ENCODE results near the gene ITPK1. TPM values are rescaled to one million over a fixed set of nuclear protein-coding genes. Genes with fewer than 3 reads are reported as not detected.

ITPK1 gene
- polyA plus RNA-seq, 1 of the 3 experiments (the other 2 are of a cell fraction), result 23.2 TPM

- POLR2A ChIA-PET, result interaction anchor here (0.7 kb wide), 1 partner anchor 14 kb away, joined by 3 read pairs; no protein-coding TSS in a partner anchor
- no peak for TF ChIP-seq TCF12 (IDR thresholded peaks at IDR 0.05)
- TF ChIP-seq POLR2AphosphoS5 (IDR thresholded peaks at IDR 0.05; ENCODE audit: low read depth, low read length), result no peak
- no peak for TF ChIP-seq FOXM1 (IDR thresholded peaks at IDR 0.05; ENCODE audit: low read depth)
- no peak for TF ChIP-seq ZBTB33 (IDR thresholded peaks at IDR 0.05; ENCODE audit: borderline replicate concordance, low read depth)
- TF ChIP-seq CHD2 (IDR thresholded peaks at IDR 0.05; ENCODE audit: low read length, partially characterized antibody), result no peak
- TF ChIP-seq RAD21 (IDR thresholded peaks at IDR 0.05; ENCODE audit: low read length), result no peak
- TF ChIP-seq EP300 (IDR thresholded peaks at IDR 0.05; ENCODE audit: borderline replicate concordance in 1 of 2, low read depth in 1 of 2, low read length in 1 of 2), result no peak
- no peak for TF ChIP-seq TAF1 (IDR thresholded peaks at IDR 0.05; ENCODE audit: borderline replicate concordance, low read depth, low read length)
- TF ChIP-seq TEAD4 (IDR thresholded peaks at IDR 0.05; ENCODE audit: borderline replicate concordance, insufficient read depth), result no peak
- no peak for TF ChIP-seq NFIC (IDR thresholded peaks at IDR 0.05; ENCODE audit: borderline replicate concordance)
- no peak for TF ChIP-seq JUND (IDR thresholded peaks at IDR 0.05)
- no peak for TF ChIP-seq YY1 (IDR thresholded peaks at IDR 0.05; ENCODE audit: low read depth)
- TF ChIP-seq MAX (IDR thresholded peaks at IDR 0.05; ENCODE audit: low read depth), result no peak
- no peak overlapping the region for H3K9ac ChIP-seq
Observed at GRCh38 chr14:92982956-92983355, 132.8 kb downstream of the ITPK1 start.

GRCh38 chr14:92981726-92982125 is 134.0 kb downstream of the ITPK1 start:
- Histone ChIP-seq H3K36me3 (replicated peaks in 1 of 2; ENCODE audit: control insufficient read depth in 1 of 2, insufficient read depth in 2 of 2, low read length in 1 of 2) (no peaks in the 10 kb centered on the region), H3K4me2 (no peak overlapping the region), H3K9me3 (no peaks in the 10 kb centered on the region), H4K20me1 (ENCODE audit: insufficient read depth) (no peaks in the 10 kb centered on the region), H2AFZ (ENCODE audit: low read depth) (no peak overlapping the region), H3K9ac (no peak overlapping the region), H3K27me3 (ENCODE audit: insufficient read depth) (no peaks in the 10 kb centered on the region), H3K4me1 (ENCODE audit: control insufficient read depth in 1 of 2, insufficient read depth in 2 of 2, low read depth in 1 of 2, low read length in 1 of 2) (peaks cover 0 to 18% of the 10 kb centered on the region in 2 experiments; a peak in 1 of 4 replicates), H3K79me2 (ENCODE audit: insufficient read depth) (no peaks in the 10 kb centered on the region), H3K27ac (ENCODE audit: low read depth in 2 of 2, low read length in 1 of 2) (no peak overlapping the region), H3K9me2 (no peaks in the 10 kb centered on the region), H3F3A (replicated peaks; ENCODE audit: insufficient read depth) (no peaks in the 10 kb centered on the region), H3K4me3 (ENCODE audit: low read depth in 2 of 2, low read length in 1 of 2) (no peak overlapping the region)
- ChIA-PET POLR2A (no interaction called here), CTCF (no interaction called here)
- DNase-seq, result no peak
- WGBS (ENCODE audit: low lambda C conversion rate), result 93% methylated on average over 8 of the region's 8 CpGs
- no peak for TF ChIP-seq IRF3 (IDR thresholded peaks at IDR 0.05; ENCODE audit: low read depth, low read length)
- TF ChIP-seq RCOR1 (IDR thresholded peaks at IDR 0.05; ENCODE audit: low read length), result no peak
- TF ChIP-seq ZBTB33 (IDR thresholded peaks at IDR 0.05; ENCODE audit: borderline replicate concordance, low read depth), result no peak
- TF ChIP-seq RAD21 (IDR thresholded peaks at IDR 0.05; ENCODE audit: low read length), result no peak
- TF ChIP-seq NRF1 (IDR thresholded peaks at IDR 0.05; ENCODE audit: low read depth, low read length), result no peak
- no peak for TF ChIP-seq TAF1 (IDR thresholded peaks at IDR 0.05; ENCODE audit: borderline replicate concordance, low read depth, low read length)
- no peak for TF ChIP-seq EP300 (IDR thresholded peaks at IDR 0.05; ENCODE audit: borderline replicate concordance in 1 of 2, low read depth in 1 of 2, low read length in 1 of 2)
- TF ChIP-seq REST (IDR thresholded peaks at IDR 0.05; ENCODE audit: low read depth, low read length), result no peak
- no peak for TF ChIP-seq CHD2 (IDR thresholded peaks at IDR 0.05; ENCODE audit: low read length, partially characterized antibody)
- TF ChIP-seq TEAD4 (IDR thresholded peaks at IDR 0.05; ENCODE audit: borderline replicate concordance, insufficient read depth), result no peak
- no peak for TF ChIP-seq RFX5 (IDR thresholded peaks at IDR 0.05; ENCODE audit: low read length)

More at GRCh38 chr14:92982956-92983355, 132.8 kb downstream of the ITPK1 start:
- Histone ChIP-seq H2AFZ (ENCODE audit: low read depth) (no peak overlapping the region), H3K4me3 (ENCODE audit: low read depth in 2 of 2, low read length in 1 of 2) (no peak overlapping the region), H3F3A (replicated peaks; ENCODE audit: insufficient read depth) (no peaks in the 10 kb centered on the region), H4K20me1 (ENCODE audit: insufficient read depth) (no peaks in the 10 kb centered on the region), H3K4me2 (no peak overlapping the region), H3K36me3 (replicated peaks in 1 of 2; ENCODE audit: control insufficient read depth in 1 of 2, insufficient read depth in 2 of 2, low read length in 1 of 2) (no peaks in the 10 kb centered on the region), H3K9me2 (no peaks in the 10 kb centered on the region), H3K79me2 (ENCODE audit: insufficient read depth) (no peaks in the 10 kb centered on the region), H3K9me3 (no peaks in the 10 kb centered on the region), H3K27me3 (ENCODE audit: insufficient read depth) (no peaks in the 10 kb centered on the region), H3K4me1 (ENCODE audit: control insufficient read depth in 1 of 2, insufficient read depth in 2 of 2, low read depth in 1 of 2, low read length in 1 of 2) (peaks cover 0 to 30% of the 10 kb centered on the region in 2 experiments; a peak in 2 of 4 replicates), H3K27ac (ENCODE audit: low read depth in 2 of 2, low read length in 1 of 2) (peak overlapping the region in 1 of 2 experiments; percentile 14; a peak in 1 of 4 replicates)
- DNase-seq, result no peak
- CTCF ChIA-PET, result interaction anchor here (0.8 to 1.4 kb wide), 4 partner anchors 9 to 130 kb away, joined by 3 to 5 read pairs (median 4); no protein-coding TSS in a partner anchor
- 86% methylated on average over 4 of the region's 8 CpGs for WGBS (ENCODE audit: low lambda C conversion rate)

Measured in SK-N-SH (cell line).